Endothelial cell of umbilical vein (primary cell): ENCODE measurements around the gene EPB41L2.

Experiments
- MYC ChIP-seq: IDR thresholded peaks from one replicate; pipeline ENCODE4 v1.6.1; 2011; ENCODE audit warnings: mild to moderate bottlenecking, low read depth, low read length
- POLR2A ChIP-seq: IDR thresholded peaks from 2 replicates; pipeline ENCODE4 v1.6.1; 2012; ENCODE audit warnings: low read depth, mild to moderate bottlenecking, control low read depth, low read length
- POLR2AphosphoS5 ChIP-seq: IDR thresholded peaks from 2 replicates; pipeline ENCODE4 v1.6.1; 2012; ENCODE audit warnings: low read depth, mild to moderate bottlenecking, control low read depth, low read length, moderate library complexity; ENCODE audit not compliant: insufficient read depth
- TF ChIP-seq, protein P1 (sequence below), 2 donors: IDR thresholded peaks; 1 replicate in 1 of 2; 2 replicates in 1 of 2; pipeline ENCODE4 v1.5.1; 2011; ENCODE audit warnings: low read length in 2 of 2, mild to moderate bottlenecking in 2 of 2, moderate library complexity in 2 of 2, control low read depth in 1 of 2, inconsistent platforms in 1 of 2, low read depth in 1 of 2; ENCODE audit not compliant: insufficient read depth in 1 of 2; ENCODE audit errors: extremely low read depth in 1 of 2
- TF ChIP-seq, protein P2 (sequence below): IDR thresholded peaks from 2 replicates; pipeline ENCODE4 v1.6.1; 2011; ENCODE audit not compliant: insufficient read depth, insufficient read length

- TF ChIP-seq, protein P1, sequence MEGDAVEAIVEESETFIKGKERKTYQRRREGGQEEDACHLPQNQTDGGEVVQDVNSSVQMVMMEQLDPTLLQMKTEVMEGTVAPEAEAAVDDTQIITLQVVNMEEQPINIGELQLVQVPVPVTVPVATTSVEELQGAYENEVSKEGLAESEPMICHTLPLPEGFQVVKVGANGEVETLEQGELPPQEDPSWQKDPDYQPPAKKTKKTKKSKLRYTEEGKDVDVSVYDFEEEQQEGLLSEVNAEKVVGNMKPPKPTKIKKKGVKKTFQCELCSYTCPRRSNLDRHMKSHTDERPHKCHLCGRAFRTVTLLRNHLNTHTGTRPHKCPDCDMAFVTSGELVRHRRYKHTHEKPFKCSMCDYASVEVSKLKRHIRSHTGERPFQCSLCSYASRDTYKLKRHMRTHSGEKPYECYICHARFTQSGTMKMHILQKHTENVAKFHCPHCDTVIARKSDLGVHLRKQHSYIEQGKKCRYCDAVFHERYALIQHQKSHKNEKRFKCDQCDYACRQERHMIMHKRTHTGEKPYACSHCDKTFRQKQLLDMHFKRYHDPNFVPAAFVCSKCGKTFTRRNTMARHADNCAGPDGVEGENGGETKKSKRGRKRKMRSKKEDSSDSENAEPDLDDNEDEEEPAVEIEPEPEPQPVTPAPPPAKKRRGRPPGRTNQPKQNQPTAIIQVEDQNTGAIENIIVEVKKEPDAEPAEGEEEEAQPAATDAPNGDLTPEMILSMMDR (IDR thresholded peaks at IDR 0.05; ENCODE audit: extremely low read depth in 1 of 2, insufficient read depth in 1 of 2, low read depth in 1 of 2, low read length in 2 of 2) = no peak
- TF ChIP-seq, protein P2, sequence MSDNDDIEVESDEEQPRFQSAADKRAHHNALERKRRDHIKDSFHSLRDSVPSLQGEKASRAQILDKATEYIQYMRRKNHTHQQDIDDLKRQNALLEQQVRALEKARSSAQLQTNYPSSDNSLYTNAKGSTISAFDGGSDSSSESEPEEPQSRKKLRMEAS = no peak
- TF ChIP-seq POLR2A = no peak
- TF ChIP-seq POLR2AphosphoS5 = no peak
- no peak for TF ChIP-seq MYC
Observed at GRCh38 chr6:130794738-130795137, 268.3 kb downstream of the EPB41L2 start.
